GM21390 (cell line): ENCODE results near the gene CBX3.
A peak's percentile ranks its signal among the peaks of the same experiment; 100 is the strongest.
"Not testable (repeated sequence)": the region's sequence is repeated elsewhere in the genome, so short reads cannot be mapped to it uniquely, and the experiment has no call there.

Source experiments
- ATAC-seq: cut with Tn5 transposase; IDR thresholded peaks from one replicate; pipeline ENCODE4 v1.9.1; 2021; ENCODE audit not compliant: unreplicated experiment

The CBX3 gene

DNA sequence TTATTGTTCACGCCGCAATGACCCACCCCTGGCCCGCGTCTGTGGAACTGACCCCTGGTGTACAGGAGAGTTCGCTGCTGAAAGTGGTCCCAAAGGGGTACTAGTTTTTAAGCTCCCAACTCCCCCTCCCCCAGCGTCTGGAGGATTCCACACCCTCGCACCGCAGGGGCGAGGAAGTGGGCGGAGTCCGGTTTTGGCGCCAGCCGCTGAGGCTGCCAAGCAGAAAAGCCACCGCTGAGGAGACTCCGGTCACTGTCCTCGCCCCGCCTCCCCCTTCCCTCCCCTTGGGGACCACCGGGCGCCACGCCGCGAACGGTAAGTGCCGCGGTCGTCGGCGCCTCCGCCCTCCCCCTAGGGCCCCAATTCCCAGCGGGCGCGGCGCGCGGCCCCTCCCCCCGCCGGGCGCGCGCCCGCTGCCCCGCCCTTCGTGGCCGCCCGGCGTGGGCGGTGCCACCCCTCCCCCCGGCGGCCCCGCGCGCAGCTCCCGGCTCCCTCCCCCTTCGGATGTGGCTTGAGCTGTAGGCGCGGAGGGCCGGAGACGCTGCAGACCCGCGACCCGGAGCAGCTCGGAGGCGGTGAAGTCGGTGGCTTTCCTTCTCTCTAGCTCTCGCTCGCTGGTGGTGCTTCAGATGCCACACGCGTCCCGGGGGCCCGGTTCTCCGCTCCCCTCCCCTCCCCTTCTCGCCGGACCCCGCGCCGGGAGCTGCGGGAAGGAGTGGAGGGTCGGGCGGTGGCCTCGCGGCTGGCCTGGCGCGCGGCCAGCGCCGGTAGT is at the start of gene CBX3:
Gene CBX3, plus strand, starts transcription at position 499 of the 772 bp plus-strand sequence. CDS start 1,254 bp downstream, outside the sequence.
- peak; percentile 40 for ATAC-seq

DNA sequence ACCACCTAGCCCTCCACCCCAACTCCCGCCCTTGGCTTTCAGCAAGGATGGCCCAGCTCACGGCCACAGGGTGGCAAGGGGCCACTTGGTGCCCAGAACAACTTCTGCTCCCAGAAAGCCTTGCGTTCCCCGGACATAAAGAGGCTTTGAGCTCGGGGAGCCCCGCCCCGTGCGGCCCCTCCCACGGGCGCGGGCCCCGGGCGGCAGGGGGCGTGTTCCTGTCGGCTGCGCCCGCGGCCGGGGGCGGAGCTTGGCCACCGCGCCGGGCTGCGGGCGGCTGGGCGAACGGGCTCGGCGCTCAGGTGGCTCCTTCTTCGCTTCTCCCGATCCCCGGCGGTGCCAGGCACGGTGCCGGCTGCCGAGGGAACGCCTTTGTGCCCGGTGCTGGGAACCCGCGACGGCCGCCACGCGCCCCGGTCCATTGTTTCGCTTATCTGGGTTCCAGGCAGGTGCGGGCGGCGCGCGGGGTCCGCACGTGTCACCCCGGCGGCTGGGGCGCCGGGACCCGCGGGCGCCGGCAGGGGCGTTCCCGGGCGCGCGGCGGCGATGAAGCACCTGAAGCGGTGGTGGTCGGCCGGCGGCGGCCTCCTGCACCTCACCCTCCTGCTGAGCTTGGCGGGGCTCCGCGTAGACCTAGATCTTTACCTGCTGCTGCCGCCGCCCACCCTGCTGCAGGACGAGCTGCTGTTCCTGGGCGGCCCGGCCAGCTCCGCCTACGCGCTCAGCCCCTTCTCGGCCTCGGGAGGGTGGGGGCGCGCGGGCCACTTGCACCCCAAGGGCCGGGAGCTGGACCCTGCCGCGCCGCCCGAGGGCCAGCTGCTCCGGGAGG is 49.4 kb upstream of the CBX3 start, which contains the start of gene NFE2L3:
Gene NFE2L3, plus strand, starts transcription at position 246 of the 829 bp plus-strand sequence. Its CDS starts 301 bp downstream, at position 547.
- ATAC-seq: peak; percentile 63

DNA sequence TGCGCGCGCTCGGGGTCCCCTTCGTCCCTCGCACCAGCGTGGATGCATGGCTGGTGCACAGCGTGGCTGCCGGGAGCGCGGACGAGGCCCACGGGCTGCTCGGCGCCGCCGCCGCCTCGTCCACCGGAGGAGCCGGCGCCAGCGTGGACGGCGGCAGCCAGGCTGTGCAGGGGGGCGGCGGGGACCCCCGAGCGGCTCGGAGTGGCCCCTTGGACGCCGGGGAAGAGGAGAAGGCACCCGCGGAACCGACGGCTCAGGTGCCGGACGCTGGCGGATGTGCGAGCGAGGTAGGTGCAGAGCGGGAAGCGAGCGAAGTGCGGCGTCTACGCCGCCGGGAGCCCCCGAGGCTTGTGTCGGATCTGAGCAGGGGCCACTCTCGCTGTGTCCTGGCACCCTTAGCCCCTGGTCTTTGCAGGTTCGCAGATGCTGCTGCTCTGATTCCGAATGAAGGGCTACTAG is 48.7 kb upstream of the CBX3 start:
- peak; percentile 25 for ATAC-seq

DNA sequence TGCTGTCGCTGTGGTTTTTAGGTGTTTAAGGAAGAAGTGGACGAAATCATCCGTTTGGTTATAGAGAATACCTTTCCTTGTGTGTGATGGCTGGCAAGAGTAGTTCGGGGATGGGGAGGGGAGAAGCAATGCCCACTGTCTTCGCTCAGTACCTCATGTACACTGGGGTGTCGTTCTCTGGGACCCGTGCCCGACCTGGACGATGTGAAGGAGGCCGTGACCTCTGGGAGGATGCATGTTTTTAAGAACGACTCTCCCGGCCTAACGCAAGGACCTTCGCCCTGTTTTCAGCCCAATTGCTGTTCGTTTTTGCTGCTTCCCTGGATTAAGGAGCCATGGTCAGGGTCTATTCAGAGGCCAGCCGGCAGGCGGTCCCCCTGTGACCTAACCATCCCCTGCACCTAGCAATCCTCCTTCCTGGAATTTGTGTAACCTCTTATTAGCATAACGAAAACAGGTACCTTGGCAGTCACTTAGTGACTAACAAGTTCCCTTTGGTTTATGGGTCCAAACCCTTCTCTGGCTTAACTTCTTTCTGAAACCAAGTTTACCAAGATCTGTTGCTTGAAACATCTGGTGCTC is 48.2 kb upstream of the CBX3 start:
- ATAC-seq: no peak

DNA sequence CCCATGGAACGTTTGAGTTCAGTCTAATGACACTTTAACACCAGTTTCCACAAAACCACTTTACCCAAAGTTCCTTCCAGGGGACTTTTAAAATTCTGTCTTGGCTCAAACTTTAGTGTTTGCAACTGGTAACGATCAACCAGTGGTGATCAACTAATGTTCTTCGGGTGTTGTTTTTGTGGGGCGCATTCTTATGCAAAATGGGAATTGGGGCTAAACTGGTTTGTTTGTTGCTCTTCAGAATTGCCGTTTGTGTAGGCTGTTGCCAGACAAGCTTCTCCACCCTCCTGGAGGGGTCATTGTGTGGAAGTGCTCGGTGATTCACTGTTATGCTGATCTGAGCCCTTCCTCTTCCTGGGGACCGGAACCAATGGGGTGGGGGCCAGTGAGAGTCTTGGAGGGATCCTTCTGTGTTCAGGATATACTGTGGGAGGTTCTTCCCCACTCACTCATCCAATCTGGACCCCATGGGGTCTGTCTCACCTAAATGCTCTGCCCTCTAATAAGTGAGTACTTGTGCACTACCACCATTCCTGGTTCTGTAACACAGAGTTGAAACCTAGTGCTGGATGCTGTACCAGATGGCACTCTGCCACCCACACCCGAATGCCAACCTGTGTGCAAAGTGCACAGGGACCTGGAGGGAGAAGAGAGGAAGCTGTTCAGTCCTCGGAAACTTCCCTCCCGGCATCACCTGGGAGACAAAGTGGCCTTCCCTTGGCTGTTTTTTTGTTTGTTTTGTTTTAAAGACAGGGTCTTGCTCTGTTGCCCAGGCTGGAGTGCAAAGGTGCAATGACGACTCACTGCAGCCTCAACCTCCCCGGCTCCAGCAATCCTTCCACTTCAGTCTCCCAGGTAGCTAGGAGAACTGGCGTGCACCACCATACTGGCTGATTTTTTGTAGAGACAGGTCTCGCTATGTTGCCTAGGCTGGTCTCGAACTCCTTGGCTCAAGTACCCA is 47.4 kb upstream of the CBX3 start:
- ATAC-seq: no peak

DNA sequence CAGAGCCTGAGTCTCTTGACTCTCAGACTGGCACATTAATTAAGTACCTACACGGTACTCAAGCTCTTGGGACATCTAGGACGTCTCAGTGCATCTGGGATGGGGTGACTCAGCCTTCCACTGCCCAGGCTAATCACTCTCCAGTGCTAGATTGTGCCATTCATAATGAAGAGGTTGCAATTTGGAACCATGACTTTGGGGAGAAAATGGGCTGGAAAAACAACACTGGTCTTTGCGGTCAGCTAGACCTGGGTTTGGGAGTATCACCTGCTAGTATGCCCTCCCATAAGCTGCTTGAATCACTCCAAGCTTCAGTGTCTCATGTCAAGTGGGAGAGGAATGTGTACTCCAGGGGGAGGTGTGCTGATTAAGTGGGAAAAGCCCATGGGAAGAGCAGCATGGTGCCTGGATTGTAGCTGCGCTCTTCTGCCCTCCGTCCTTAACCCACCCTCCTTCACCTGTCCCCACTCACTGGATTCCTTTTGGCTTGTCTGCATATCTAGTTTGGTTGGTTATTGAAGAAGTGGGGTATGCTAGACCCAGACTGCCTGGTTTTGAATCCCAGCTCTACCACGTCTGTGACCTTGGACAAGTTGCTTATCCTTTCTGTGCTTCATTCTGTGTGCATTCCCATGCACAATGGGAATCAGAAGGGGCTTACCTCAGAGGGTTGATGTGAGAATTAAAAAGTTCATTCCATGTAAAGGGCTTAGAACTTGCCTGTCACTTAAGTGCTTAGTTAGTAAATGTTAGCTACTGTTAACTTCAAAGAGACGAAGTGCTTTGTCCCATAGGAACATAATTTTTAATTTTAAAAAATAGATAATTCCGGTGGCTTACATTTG is 45.8 kb upstream of the CBX3 start:
- no peak for ATAC-seq

DNA sequence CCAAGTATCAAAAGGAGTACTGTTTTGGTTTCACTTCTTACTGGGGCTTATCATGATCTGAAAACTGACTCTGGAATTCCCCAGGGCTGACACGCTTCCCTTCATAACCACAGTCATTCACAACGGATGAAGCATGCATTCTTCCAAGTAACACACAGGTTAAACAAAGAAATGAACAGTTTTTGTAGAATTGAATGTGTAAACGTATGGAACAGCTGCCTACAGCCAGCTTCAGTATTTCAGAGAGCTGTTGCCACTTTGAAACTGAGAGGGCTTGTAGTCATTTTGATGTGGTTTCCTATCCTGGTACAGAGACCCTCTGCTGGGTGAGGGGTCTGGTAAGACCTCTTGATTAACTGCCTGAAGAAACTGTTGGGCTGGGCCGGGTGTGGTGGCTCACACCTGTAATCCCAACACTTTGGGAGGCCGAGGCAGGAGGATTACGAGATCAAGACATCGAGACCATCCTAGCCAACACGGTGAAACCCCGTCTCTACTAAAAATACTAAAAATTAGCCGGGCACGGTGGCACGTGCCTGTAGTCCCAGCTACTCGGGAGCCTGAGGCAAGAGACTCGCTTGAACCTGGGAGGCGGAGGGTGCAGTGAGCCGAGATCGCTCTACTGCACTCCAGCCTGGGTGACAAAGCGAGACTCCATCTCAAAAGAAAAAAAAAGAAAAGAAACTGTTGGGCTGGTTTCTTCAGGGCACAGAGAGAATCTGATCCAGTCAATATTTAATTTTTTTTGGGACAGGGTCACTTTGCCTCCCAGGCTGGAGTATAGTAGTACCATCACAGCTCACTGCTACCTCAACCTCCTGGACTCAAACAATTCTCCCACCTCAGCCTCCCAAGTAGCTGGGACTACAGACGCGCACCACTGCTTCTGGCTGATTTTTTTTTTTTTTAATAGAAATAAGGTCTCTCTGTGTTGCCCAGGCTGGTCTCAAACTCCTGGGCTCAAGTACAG is 44.8 kb upstream of the CBX3 start:
- ATAC-seq: no peak

DNA sequence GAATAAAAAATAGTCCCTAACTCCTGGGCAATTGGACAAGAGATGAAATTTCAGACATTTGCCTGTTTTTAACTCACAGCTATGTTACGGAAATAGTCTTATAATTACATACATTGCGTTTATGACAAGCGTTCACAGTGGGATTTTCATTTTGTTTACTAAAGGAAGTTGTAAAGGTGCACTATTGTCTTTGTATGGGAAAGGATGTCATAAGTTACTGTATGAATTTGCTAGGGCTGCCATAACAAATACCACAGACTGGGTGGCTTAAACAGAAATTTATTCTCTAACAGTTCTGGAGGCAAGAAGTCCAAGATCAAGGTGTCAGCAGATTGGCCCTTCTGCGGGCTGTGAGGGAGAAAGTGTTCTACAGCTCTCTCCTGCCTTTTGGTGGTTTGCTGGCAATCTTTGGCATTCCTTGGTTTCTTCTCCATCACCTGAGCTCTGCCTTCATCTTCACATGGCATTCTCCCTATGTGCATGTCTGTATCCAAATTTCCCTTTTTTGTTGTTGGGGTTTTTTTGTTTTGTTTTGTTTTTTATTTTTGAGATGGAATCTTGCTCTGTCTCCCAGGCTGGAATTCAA is 43.9 kb upstream of the CBX3 start:
- no peak for ATAC-seq

DNA sequence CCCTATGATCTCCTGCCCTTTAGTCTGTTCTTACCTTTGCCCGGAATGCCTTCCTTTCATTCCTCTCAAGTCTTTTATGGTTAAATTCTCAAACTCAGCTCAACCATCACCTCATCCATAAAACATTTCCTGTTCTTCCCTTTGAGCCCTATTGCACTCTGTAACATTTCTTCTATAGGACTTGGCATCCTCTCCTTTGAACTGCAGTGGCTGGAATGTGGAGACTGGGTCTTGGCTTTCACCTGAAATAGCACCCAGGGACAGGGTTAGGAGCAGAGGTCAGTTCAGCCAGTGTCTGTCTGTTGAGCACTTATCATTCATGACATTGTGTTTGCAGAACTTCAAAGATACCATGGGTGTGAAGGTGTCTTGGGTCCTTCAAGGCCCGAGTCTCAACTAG is 42.3 kb upstream of the CBX3 start:
- no peak for ATAC-seq

DNA sequence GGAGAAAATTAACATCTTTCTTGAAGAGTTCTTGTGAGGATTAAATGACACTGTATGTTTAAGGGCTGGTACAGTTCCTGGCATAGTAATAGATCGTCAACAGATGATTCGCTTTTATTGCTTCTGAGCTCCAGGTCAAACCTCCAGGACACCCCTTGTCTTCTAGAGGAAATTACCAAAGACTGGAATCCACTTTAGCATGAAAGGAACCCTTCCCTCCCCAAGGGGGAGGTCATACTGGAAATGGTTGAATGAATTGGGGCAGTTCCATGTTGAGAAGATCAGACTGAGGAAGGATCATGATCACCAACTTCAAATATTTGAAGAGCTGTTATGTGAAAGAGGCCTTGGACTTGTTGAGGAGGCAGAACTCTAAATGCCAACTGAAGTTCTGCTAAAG is 40.6 kb upstream of the CBX3 start:
- ATAC-seq: no peak

DNA sequence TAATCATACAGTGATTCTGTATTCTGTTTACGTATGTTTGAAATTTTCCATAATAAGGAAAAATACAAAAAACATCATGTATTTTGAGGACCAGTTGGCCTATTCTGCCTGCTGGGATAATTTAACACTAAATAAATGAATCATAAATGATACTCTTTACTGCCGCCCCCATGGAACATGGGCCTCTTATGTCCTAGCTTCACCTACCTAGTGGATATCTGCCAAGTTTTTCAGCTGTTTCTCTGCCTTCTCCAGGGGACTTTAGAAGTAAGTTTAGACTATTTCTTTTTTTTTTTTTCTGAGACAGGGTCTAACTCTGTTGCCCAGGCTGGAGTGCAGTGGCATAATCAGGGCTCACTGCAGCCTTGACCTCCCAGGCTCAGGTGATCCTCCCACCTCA is 39.1 kb upstream of the CBX3 start:
- ATAC-seq: no peak

DNA sequence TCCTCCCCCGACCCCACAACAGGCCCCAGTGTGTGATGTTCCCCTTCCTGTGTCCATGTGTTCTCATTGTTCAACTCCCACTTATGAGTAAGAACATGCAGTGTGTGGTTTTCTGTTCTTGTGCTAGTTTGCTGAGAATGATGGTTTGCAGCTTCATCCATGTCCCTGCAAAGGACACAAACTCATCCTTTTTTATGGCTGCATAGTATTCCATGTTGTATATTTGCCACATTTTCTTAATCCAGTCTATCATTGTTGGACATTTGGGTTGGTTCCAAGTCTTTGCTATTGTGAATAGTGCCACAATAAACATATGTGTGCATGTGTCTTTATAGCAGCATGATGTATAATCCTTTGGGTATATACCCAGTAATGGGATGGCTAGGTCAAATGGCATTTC is 37.7 kb upstream of the CBX3 start:
- not testable (repeated sequence) for ATAC-seq

DNA sequence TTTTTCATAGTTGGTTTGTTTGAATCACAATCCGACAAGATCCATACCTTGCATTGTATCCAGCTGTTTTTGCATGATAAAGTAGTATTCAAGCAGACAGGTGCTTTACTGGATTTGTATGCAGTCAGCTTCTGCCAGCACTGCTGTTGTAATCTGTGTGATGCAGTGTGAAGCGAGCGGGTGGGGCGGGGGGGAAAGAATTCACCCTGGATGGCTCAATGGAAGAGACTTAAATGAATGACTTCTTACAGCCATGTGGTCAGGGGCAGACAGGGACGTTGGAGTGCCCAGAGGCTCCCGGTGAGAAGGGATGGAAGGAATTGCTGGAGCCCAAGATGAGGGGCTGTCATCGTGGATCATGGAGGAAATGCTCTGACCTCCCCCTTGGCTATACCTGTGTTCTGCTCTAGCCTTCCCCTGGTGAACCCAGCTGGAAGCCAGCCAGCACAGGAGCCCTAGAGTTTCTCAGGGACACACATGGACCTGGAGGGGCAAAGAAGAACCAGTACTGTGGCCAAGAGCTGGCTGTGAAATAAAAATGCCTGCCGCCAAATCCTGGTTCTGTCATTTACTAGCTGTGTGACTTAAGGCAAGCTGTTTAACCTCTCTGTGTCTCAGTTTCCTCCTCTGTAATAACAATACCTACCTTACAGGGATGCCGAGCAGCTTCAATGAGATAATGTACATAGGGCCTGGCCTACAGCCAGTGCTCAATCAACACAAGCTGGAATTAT is 35.4 kb upstream of the CBX3 start:
- ATAC-seq: no peak

DNA sequence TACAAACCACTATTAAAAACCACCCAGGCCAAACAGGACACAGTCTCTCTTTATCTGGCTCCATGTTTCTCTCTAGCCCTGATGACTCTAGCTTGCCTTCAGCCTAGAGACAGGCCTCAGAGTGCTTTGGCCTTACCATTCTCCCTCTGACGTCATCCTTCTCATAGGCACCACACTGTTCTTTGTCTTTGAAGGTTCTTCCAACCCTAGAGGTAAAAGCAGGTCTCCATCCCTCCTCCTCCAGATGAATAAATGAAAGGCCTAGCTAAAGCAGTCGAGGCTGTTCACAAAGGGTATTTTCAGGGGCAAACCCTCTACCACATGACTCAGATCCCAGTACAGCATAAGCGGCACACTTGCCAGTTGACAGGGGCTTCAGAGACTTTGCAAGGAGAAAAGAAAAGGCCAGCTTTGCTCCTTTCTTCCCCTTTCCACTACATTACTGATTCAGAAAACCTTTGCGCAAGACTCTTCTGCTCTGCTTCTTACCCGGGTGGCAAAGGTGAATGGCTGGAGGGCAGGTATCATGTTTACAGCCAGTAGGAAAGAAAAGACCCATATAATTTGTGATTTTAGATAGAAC is 34.8 kb upstream of the CBX3 start:
- ATAC-seq: no peak

DNA sequence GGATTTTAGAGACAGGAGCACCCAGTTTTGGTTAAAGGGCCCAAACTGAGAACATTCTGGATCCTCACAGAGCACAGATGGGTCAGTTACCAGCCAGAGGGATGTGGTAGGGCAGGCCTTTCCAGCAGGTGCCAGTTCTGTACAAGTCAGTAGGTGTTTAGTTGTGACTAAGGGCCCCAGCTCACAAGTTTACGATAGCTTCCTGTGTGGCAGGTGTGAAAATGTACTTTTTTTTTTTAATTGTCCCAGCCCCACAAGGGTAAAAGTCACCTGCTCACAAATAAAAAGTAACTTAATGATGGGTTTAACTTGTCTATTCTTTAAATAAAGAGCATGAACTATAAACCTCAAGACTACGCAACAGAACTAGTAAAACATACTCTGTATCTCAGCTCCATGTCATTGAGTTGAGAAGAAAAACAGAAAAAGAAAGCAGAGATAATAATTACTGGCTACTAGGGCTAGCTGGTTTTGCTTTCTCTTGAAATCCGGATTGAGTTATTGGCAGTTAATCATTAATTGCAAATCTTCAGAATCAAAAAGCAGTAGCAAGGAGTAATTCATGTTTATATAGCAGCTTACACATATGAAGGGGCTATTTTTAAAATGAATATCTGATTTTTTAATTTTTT is 34.1 kb upstream of the CBX3 start:
- peak; percentile 88 for ATAC-seq

DNA sequence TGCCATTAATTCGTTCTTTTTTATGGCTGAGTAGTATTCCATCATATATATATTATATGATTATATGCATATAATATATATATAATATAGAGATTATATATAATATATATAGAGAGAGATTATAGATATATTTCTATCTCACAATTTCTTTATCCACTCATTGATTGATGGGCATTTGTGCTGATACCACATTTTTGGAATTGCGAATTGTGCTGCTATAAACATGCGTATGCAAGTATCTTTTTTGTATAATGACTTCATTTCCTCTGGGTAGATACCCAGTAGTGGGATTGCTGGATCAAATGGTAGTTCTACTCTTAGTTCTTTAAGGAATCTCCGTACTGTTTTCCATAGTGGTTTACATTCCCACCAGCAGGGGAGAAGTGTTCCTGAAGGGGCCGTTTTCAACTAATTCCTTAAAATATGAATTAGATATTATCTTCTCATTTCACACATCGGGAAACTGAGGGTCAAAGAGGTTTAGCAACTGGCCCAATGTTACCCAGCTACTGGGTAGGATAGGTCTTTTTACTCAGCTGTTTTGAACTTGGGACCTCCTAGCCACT is 33.0 kb upstream of the CBX3 start:
- no peak for ATAC-seq
